Right lobe of liver (tissue), 6 donors: ENCODE results near the gene LRRC1. TPM values are rescaled to one million over a fixed set of nuclear protein-coding genes. Genes with fewer than 3 reads are reported as not detected.

Experiments
- ATAC-seq, 4 donors: fragments of 200-7000 bp; cut with Tn5 transposase; one replicate each; pipeline ENCODE4 v1.9.1; 2020; ENCODE audit warnings: mild to moderate bottlenecking in 4 of 4, moderate library complexity in 4 of 4
- DNase-seq, 3 donors: peaks; one replicate each; pipeline ENCODE4 v3.0.0-alpha.2; 2020
- H3K27ac ChIP-seq, 3 donors: fragments of 200-600 bp; one replicate each; pipeline ENCODE4 v1.8.0; 2022
- H3K27me3 ChIP-seq, 2 donors: fragments of 200-600 bp; one replicate each; pipeline ENCODE4 v1.8.0; 2022
- H3K36me3 ChIP-seq, 4 donors: fragments of 200-600 bp; sonication (generic) in 1 of 4; one replicate each; pipeline versions ENCODE4 v1.5.1 to v1.8.0; 2017 to 2022; ENCODE audit warnings: control low read depth in 1 of 4
- H3K4me1 ChIP-seq, 4 donors: fragments of 200-600 bp; sonication (generic) in 1 of 4; one replicate each; pipeline versions ENCODE4 v1.5.1 to v1.8.0; 2017 to 2022; ENCODE audit warnings: control low read depth in 1 of 4
- H3K4me3 ChIP-seq, 3 donors: fragments of 200-600 bp; one replicate each; pipeline ENCODE4 v1.8.0; 2022
- H3K9me3 ChIP-seq, 4 donors: fragments of 200-600 bp; sonication (generic) in 1 of 4; one replicate each; pipeline versions ENCODE4 v1.5.1 to v1.8.0; 2017 to 2022; ENCODE audit warnings: control low read depth in 1 of 4
- CTCF ChIP-seq, 4 donors: fragments of 200-600 bp in 3 of 4; fragments of 450-650 bp in 1 of 4; IDR thresholded peaks; one replicate each; pipeline versions ENCODE4 v1.5.1 to v1.8.0; 2016 to 2022; ENCODE audit warnings: antibody characterized with exemption in 4 of 4, mild to moderate bottlenecking in 2 of 4
- POLR2A ChIP-seq: fragments of 450-650 bp; IDR thresholded peaks from one replicate; pipeline ENCODE4 v1.6.1; 2017; ENCODE audit warnings: antibody characterized with exemption, mild to moderate bottlenecking
- WGBS: methylation state at CpG from one replicate; pipeline ENCODE4 v1.1.6; 2018; ENCODE audit warnings: low coverage, low lambda C conversion rate; ENCODE audit not compliant: insufficient coverage; ENCODE audit errors: missing lambda C conversion rate; 5-methylcytosine and 5-hydroxymethylcytosine counted together
- intact Hi-C, 2 donors: fragments of 100-400 bp; cut with DNase I; formaldehyde crosslinking; loops; one replicate each; pipeline versions ENCODE4 v1.11.2 to v1.14.1; 2022
- total RNA-seq, 6 experiments: library from RNA; depleted of rRNA in 2 of 6; stranded (reverse); fragments of >200 nt in 2 of 6; fragmentation: NEBNext Ultra II Directional in 3 of 6; extraction: Animal tissue kit (Norgen Biotek cat#: 25700) in 3 of 6; gene quantifications; one replicate each; pipeline versions ENCODE4 v1.1.0 to v1.2.4, GENCODE V29; 2016 to 2023
- donor health status: DM: no; HTN: yes; CAD: no.
- donor health status: DM: no; HTN: no; CAD: no.
- donor health status: DM: no; HTN: no; CAD: no.
- donor health status: DM: no; HTN: yes; CAD: no.
- donor health status: DM: no; HTN: yes; CAD: no.

LRRC1 gene
- total RNA-seq, 6 experiments from 2014 or later, result 0.46 to 3.2 (median 1.4) TPM

GRCh38 chr6:53813801-53814200 lies 19.0 kb downstream of the LRRC1 start:
- TF ChIP-seq POLR2A (no peak), CTCF (IDR thresholded peaks at IDR 0.05) (no peak)
- ATAC-seq (no peak), DNase-seq (no peak)
- Histone ChIP-seq H3K27ac (no peak overlapping the region), H3K4me3 (no peak overlapping the region), H3K27me3 (no peaks in the 10 kb centered on the region), H3K9me3 (no peaks in the 10 kb centered on the region), H3K36me3 (no peaks in the 10 kb centered on the region), H3K4me1 (no peaks in the 10 kb centered on the region)
- intact Hi-C loops, result no loop called here
- 69% methylated on average over 1 of the region's 1 CpG for WGBS

- ATAC-seq (no peak), DNase-seq (no peak)
- H3K9me3 ChIP-seq, result no peaks in the 10 kb centered on the region
- H3K4me1 ChIP-seq, result no peaks in the 10 kb centered on the region
- 88% methylated on average over 2 of the region's 2 CpGs for WGBS
- H3K4me3 ChIP-seq, result no peak overlapping the region
- intact Hi-C loops, result no loop called here
- H3K27ac ChIP-seq, result no peak overlapping the region
- no peak for TF ChIP-seq POLR2A
- no peaks in the 10 kb centered on the region for H3K36me3 ChIP-seq
- H3K27me3 ChIP-seq, result no peaks in the 10 kb centered on the region
These were observed 19.5 kb downstream of the LRRC1 start for GRCh38 chr6:53814353-53814752.

GRCh38 chr6:53815381-53816119 lies 20.7 kb downstream of the LRRC1 start:
- Histone ChIP-seq H3K4me3 (no peak overlapping the region), H3K27me3 (no peaks in the 10 kb centered on the region), H3K4me1 (no peaks in the 10 kb centered on the region), H3K27ac (no peak overlapping the region), H3K9me3 (no peaks in the 10 kb centered on the region), H3K36me3 (no peaks in the 10 kb centered on the region)
- DNase-seq (no peak), ATAC-seq (no peak)
- intact Hi-C loops, result no loop called here
- 58% methylated on average over 7 of the region's 7 CpGs for WGBS
- TF ChIP-seq POLR2A (no peak), CTCF (IDR thresholded peaks at IDR 0.05) (no peak)

- DNase-seq, result no peak
- TF ChIP-seq POLR2A (no peak), CTCF (IDR thresholded peaks at IDR 0.05) (no peak)
- WGBS, result 29% methylated on average over 3 of the region's 3 CpGs
- H3K36me3 ChIP-seq, result no peaks in the 10 kb centered on the region
- no peaks in the 10 kb centered on the region for H3K9me3 ChIP-seq
- no peaks in the 10 kb centered on the region for H3K27me3 ChIP-seq
- no peaks in the 10 kb centered on the region for H3K4me1 ChIP-seq
- no peak overlapping the region for H3K27ac ChIP-seq
- intact Hi-C loops, result no loop called here
- no peak overlapping the region for H3K4me3 ChIP-seq
- no peak for ATAC-seq
These were observed 24.2 kb downstream of the LRRC1 start for GRCh38 chr6:53818858-53819609.

- Histone ChIP-seq H3K36me3 (no peaks in the 10 kb centered on the region), H3K27ac (no peak overlapping the region), H3K9me3 (no peaks in the 10 kb centered on the region), H3K4me1 (no peaks in the 10 kb centered on the region), H3K27me3 (no peaks in the 10 kb centered on the region), H3K4me3 (no peak overlapping the region)
- intact Hi-C loops, result no loop called here
- no peak for TF ChIP-seq POLR2A
- no peak for TF ChIP-seq CTCF (IDR thresholded peaks at IDR 0.05)
- DNase-seq (no peak), ATAC-seq (no peak)
- WGBS, result 73% methylated on average over 10 of the region's 10 CpGs
These were observed 27.8 kb downstream of the LRRC1 start for GRCh38 chr6:53822401-53823125.
